ENCODE results near the gene NHERF1.

DNA sequence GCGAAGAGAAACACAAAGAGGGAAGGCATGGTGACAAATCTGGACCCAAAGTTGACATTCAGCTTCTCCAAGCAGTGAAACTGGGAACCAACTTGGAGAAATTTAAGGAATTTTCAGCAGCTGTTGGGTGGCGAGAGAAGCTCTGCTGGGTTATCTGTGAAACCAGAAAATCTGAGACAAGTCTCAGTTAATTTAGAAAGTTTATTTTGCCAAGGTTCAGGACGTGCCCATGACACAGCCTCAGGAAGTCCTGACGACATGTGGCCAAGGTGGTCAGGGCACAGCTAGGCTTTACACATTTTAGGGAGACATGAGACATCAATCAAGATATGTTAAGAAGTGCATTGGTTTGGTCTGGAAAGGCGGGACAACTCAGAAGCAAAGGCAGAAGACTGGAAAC lies 24.5 kb upstream of the NHERF1 start:
- TF ChIP-seq, protein P1, sequence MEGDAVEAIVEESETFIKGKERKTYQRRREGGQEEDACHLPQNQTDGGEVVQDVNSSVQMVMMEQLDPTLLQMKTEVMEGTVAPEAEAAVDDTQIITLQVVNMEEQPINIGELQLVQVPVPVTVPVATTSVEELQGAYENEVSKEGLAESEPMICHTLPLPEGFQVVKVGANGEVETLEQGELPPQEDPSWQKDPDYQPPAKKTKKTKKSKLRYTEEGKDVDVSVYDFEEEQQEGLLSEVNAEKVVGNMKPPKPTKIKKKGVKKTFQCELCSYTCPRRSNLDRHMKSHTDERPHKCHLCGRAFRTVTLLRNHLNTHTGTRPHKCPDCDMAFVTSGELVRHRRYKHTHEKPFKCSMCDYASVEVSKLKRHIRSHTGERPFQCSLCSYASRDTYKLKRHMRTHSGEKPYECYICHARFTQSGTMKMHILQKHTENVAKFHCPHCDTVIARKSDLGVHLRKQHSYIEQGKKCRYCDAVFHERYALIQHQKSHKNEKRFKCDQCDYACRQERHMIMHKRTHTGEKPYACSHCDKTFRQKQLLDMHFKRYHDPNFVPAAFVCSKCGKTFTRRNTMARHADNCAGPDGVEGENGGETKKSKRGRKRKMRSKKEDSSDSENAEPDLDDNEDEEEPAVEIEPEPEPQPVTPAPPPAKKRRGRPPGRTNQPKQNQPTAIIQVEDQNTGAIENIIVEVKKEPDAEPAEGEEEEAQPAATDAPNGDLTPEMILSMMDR (IDR thresholded peaks at IDR 0.05; ENCODE audit: control extremely low read depth in 1 of 3, insufficient read depth in 1 of 3, low read depth in 1 of 3, low read length in 3 of 3): no peak
- TF ChIP-seq EZH2 (IDR thresholded peaks at IDR 0.05; ENCODE audit: low read depth, low read length, severe bottlenecking): no peak
- no peak for TF ChIP-seq FOSL1 (IDR thresholded peaks at IDR 0.05; ENCODE audit: insufficient read depth, low read depth, low read length)
- TF ChIP-seq CREB1 (IDR thresholded peaks at IDR 0.05): no peak
- no peak for TF ChIP-seq RAD21 (IDR thresholded peaks at IDR 0.05 in 1 of 2, conservative IDR thresholded peaks at IDR 0.05 in 1 of 2; ENCODE audit: low read depth in 2 of 2, low read length in 2 of 2)
- TF ChIP-seq GTF2F1 (IDR thresholded peaks at IDR 0.05; ENCODE audit: borderline replicate concordance, low read depth, low read length): no peak
- TF ChIP-seq BRCA1 (IDR thresholded peaks at IDR 0.05; ENCODE audit: low read depth, low read length): no peak
- TF ChIP-seq, protein P2, sequence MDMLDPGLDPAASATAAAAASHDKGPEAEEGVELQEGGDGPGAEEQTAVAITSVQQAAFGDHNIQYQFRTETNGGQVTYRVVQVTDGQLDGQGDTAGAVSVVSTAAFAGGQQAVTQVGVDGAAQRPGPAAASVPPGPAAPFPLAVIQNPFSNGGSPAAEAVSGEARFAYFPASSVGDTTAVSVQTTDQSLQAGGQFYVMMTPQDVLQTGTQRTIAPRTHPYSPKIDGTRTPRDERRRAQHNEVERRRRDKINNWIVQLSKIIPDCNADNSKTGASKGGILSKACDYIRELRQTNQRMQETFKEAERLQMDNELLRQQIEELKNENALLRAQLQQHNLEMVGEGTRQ (IDR thresholded peaks at IDR 0.05; ENCODE audit: low read length): no peak
- TF ChIP-seq EP300 (IDR thresholded peaks at IDR 0.05; ENCODE audit: borderline replicate concordance in 1 of 2, low read depth in 2 of 2, low read length in 2 of 2): no peak
- TF ChIP-seq SRF (IDR thresholded peaks at IDR 0.05; ENCODE audit: low read depth, low read length): no peak

Data from H1 (cell line).